ENCODE measurements around the gene STARD8.
"Not testable (repeated sequence)": the region's sequence is repeated elsewhere in the genome, so short reads cannot be mapped to it uniquely, and the experiment has no call there.

The STARD8 gene

GRCh38 chrX:68717663-68718442, 70.4 kb downstream of the STARD8 start:
- no peak for DNase-seq (ENCODE audit: low read depth in 3 of 3)

GRCh38 chrX:68718443-68718820, 71.0 kb downstream of the STARD8 start:
- DNase-seq (ENCODE audit: low read depth in 3 of 3), result no peak

DNA sequence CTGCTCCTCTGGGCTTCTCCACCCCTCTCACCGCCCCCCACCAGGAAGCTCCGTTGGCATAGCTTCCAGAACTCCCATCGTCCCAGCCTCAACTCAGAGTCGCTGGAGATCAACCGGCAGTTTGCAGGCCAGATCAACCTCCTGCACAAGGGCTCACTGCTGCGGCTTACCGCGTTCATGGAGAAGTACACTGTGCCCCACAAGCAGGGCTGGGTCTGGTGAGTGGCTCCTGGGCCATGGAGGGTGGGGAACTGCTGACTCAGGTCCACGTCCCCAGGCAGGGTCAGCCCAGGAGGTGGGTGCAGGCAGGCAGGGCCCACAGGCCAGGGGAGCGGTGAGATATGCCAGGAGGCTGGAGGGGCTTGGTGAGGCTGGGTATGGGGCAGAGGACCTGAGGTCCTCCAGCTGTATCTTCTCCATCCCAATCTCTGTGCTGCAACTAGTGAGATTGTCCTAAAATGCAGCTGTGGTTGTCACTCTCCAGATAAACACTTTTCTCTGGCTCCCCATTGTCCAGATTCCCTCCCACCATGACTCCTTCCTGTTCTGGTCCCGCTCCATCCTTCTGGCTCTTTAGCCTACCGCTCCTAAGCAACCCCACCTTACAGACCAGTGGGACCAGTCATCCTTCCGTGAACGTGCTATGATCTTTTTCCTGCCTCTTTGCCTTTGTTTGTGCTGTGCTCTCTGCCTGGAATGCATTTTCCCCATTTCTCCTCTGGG, 71.9 kb downstream of the STARD8 start:
- DNase-seq (ENCODE audit: low read depth in 3 of 3), result no peak

- DNase-seq (ENCODE audit: low read depth in 3 of 3), result no peak
These were observed 72.6 kb downstream of the STARD8 start for GRCh38 chrX:68719904-68720614.

GRCh38 chrX:68720851-68721250, 73.4 kb downstream of the STARD8 start:
- DNase-seq (ENCODE audit: low read depth in 3 of 3), result no peak

- DNase-seq (ENCODE audit: low read depth in 3 of 3), result no peak
These were observed 74.1 kb downstream of the STARD8 start for GRCh38 chrX:68721546-68721945.

DNA sequence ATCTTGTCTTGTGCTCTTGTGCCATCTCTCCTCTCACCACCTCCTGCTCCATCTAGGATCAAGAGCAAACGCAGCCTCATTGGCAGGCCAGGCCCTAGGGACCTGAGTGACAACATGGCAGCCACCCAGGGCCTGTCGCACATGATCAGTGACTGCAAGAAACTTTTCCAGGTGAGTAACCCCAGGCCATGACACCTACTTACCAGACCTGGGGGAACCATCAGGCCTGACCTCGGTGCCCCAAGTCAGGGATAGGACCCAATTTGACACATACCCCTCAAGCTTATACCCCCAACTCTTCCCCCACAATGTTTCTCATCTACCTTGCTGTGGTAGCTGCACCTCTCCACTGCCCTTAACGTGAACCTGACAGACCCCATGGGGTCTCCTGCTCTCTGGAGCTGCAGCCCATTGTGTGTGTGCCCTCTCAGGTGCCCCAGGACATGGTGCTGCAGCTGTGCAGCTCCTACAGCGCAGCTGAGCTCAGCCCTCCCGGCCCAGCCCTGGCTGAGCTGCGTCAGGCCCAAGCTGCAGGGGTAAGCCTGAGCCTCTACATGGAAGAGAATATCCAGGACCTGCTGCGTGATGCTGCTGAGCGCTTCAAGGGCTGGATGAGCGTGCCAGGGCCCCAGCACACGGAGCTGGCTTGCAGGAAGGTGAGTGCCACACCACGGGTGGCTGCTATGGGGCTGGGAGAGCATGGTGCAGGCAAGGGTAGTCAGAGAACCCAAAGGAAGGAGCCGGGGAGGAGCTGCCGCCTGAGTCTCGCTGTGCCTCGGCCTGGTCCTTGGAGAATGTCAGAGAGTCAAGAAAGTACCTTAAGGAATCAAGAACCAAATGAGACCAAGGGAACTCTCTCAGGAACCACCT, 74.8 kb downstream of the STARD8 start:
- DNase-seq (ENCODE audit: low read depth in 3 of 3), result no peak

GRCh38 chrX:68723491-68724155, 76.2 kb downstream of the STARD8 start:
- DNase-seq (ENCODE audit: low read depth in 3 of 3), result no peak

DNA sequence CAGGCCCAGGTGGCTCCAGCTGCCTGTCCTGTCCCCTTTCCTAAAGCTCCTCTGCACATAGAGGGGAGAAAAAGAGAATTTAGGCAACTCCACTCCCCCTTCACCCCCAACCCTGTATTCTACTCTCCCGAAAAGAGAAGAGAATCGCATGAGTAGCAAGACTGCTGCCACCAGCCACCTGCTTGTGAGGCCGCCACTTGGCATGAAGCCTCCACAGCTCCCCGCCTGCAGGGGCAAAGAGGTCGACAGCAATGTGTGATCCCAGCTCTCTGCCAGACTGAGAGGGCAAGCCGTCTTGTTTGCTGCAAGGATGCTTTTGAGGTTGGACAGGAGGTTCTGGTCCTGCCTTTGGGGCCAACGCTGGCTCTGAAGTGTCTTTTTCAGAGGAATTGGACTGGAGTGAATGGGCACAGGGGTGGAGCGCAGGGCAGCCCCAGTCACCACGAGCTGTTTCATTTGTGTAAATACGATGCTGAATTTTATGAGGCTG, 77.1 kb downstream of the STARD8 start:
- DNase-seq (ENCODE audit: low read depth in 3 of 3), result no peak

DNA sequence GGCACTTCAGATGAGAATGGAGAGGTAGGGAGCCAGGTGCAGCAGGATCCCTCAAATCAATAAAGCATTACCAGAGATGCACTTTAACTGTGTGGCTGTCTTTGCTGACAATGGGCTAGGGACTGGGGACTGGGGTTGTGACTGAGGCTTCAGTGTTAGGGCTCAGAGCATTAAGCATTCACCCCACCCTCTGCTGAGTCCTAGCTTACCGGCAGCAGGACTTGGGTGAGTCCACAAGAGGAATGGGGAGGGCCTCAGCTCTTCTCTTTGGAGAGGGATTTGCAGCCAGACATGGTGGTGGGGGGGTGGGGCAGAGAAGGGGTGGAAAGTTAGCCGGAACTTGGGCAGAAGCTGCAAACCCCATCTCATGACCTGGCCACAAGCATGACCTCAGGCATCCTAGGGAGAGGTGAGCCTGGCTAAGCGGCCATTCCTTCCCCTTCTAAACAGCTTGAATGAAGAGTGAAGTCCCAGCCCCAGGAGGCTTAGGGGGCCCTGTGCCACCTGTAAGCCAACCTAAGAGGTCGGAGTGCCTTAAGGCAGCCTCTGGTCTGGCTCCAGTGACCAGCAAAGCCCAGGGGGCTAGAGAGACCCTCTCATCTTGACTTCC, 78.4 kb downstream of the STARD8 start:
- no peak for DNase-seq (ENCODE audit: low read depth in 3 of 3)

DNA sequence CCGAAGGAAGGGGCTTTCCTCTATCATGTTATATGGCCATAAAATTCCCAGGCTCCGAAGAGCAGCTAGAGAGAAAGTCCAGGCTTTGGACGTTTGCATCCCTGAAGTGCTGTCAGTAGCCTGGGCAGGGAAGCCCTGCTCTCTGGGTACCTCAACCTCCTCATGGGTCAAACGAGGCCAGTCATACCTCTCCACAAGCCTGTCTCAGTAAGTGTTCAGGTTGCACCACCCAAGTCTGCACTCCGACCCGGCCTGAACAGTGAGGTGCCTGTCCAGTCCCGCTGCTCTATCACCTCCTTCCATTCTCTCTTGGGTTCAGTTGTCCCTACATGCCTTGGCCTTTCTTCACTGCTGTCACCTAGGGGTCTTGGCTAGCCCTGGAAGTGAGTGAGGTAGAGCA, 78.9 kb downstream of the STARD8 start:
- DNase-seq (ENCODE audit: low read depth in 3 of 3), result no peak

DNA sequence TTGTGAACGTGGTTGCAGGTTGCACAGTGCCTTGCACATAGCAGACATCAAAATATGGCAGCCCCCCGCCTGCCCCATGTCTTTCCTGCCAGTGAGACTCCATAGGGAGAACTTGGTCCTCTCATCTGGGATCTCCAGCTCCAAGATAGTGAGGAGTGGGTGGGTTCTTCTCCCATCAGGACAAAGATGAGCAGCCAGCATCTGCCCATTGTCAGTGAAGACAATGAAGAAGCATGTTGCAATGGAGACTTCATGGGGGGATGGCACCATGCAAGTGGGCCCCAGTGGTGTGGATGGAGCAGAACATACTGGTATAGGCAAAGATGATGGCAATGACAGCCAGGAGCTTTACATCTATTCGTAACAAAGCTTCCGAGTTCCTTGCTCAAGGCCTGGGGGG, 80.2 kb downstream of the STARD8 start:
- DNase-seq (ENCODE audit: low read depth in 3 of 3), result no peak

GRCh38 chrX:68728186-68728585, 80.7 kb downstream of the STARD8 start:
- no peak for DNase-seq (ENCODE audit: low read depth in 3 of 3)

DNA sequence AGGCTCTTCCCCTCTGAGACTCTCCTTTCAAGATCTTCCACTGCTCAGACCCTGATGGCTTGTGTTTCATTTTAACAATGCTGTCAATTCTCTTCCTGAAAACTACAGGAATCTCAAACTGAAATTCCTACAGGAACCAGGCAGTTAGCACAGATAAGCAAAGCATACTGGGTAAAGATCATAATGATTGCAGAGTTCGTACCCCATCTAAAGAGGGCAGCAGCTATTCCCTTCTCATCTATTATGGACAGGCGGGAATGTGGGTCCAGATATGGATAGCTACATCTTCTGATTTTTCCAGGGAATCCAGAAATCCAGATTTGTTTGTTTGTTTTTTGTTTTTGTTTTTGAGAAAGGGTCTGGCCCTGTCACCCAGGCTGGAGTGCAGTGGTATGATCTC, 83.8 kb downstream of the STARD8 start:
- no peak for DNase-seq (ENCODE audit: low read depth in 3 of 3)

DNA sequence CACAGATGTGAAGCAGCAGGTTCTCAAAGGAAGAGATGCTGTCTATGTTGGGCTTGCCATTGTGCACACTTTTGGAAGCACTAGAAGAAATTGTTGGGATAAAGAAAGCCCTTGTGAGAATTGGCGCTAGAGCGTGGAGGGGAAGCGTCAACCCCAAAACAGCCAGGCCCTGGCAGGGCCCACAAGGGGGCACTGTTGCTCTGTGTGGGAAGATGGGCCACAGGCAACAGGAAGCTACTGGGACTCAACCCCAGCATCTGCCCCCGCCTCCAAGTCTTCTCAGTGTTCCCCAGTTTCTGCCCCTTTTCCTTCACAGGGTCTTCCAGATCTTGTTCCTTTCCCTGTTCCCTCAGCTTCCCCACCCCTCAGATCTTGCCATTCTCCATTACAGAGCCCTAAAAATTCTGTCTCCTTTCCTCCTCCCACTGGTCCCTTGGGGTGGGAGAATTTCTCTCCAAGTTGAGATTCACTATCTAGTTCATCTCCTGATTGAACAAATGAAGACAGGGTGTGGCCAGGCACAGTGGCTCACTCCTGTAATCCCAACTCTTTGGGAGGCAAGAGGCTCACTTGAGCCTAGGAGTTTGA, 85.5 kb downstream of the STARD8 start:
- DNase-seq (ENCODE audit: low read depth in 3 of 3), result peak; percentile 43 to 77 (median 43)

GRCh38 chrX:68735266-68735665, 87.8 kb downstream of the STARD8 start:
- no peak for DNase-seq (ENCODE audit: low read depth in 3 of 3)

- DNase-seq (ENCODE audit: low read depth in 3 of 3), result not testable (repeated sequence)
These were observed 94.4 kb downstream of the STARD8 start for GRCh38 chrX:68741864-68742263.

- DNase-seq (ENCODE audit: low read depth in 3 of 3), result no peak
These were observed 96.3 kb downstream of the STARD8 start for GRCh38 chrX:68743754-68744153.

DNA sequence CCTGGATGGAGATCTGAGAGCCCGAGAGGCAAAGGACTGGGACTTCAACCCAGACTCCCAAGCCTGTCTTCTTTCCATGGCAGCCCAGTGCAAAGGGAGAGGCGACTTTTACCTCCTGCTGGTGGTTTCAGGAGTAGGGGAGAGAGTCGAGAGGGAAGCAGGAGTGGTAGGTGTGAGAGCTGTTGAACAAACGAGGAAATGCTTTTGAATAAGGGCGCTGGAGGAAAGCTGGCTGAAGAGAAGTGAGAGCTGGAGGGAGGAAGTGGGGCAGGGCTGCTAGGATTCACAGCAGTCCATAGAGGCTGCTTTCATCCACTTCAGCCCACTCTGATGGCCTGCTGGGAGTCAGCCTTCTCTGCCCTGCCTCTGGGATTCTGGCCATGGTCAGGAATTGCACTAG, 99.5 kb downstream of the STARD8 start:
- no peak for DNase-seq (ENCODE audit: low read depth in 3 of 3)

GRCh38 chrX:68748030-68748429, 100.6 kb downstream of the STARD8 start:
- DNase-seq (ENCODE audit: low read depth in 3 of 3), result no peak
